Karpas-422 (cell line): Measurements from ENCODE around the gene SLF2. TPM values are rescaled to one million over a fixed set of nuclear protein-coding genes. Genes with fewer than 3 reads are reported as not detected.

Experiments
- DNase-seq: peaks from one replicate; pipeline ENCODE4 v3.0.0-alpha.2; 2015
- H2AFZ ChIP-seq: fragments of 200-600 bp; sonication (generic); 2 replicates; pipeline ENCODE4 v1.6.1; 2014; ENCODE audit warnings: antibody characterized with exemption, low read length, mixed read lengths
- H3K27ac ChIP-seq: fragments of 200-600 bp; sonication (generic); 2 replicates; pipeline ENCODE4 v1.5.1; 2014; ENCODE audit warnings: mild to moderate bottlenecking, low read length, moderate library complexity
- H3K27me3 ChIP-seq: fragments of 200-600 bp; sonication (generic); 2 replicates; pipeline ENCODE4 v1.6.1; 2014; ENCODE audit warnings: low read length, mixed read lengths
- H3K36me3 ChIP-seq: fragments of 200-600 bp; sonication (generic); 2 replicates; pipeline ENCODE4 v1.6.1; 2014; ENCODE audit warnings: low read length, mixed read lengths; ENCODE audit not compliant: insufficient read depth
- H3K4me1 ChIP-seq: fragments of 200-600 bp; sonication (generic); 2 replicates; pipeline ENCODE4 v1.6.1; 2014; ENCODE audit warnings: mild to moderate bottlenecking, low read length, mixed read lengths
- H3K4me2 ChIP-seq: fragments of 200-600 bp; sonication (generic); 2 replicates; pipeline ENCODE4 v1.6.1; 2014; ENCODE audit warnings: low read length, low read depth, mild to moderate bottlenecking; ENCODE audit not compliant: poor library complexity, severe bottlenecking
- H3K4me3 ChIP-seq: fragments of 200-600 bp; sonication (generic); 2 replicates; pipeline ENCODE4 v1.5.1; 2014; ENCODE audit warnings: mild to moderate bottlenecking, antibody characterized with exemption, low read length, mixed read lengths
- H3K79me2 ChIP-seq: fragments of 200-600 bp; sonication (generic); 2 replicates; pipeline ENCODE4 v1.6.1; 2014; ENCODE audit warnings: mild to moderate bottlenecking, low read length, mixed read lengths
- H3K9ac ChIP-seq: fragments of 200-600 bp; sonication (generic); 2 replicates; pipeline ENCODE4 v1.6.0; 2014; ENCODE audit warnings: low read length
- H3K9me2 ChIP-seq: fragments of 200-600 bp; sonication (generic), shearing (Covaris generic); replicated peaks from 2 replicates; pipeline ENCODE4 v1.6.0; 2014; ENCODE audit warnings: mild to moderate bottlenecking, low read length, moderate library complexity; ENCODE audit not compliant: insufficient read depth
- H3K9me3 ChIP-seq: fragments of 300-700, 200-600 bp; sonication (generic); 2 replicates; pipeline ENCODE4 v1.6.1; 2014; ENCODE audit warnings: low read length, mixed read lengths
- H4K20me1 ChIP-seq: fragments of 200-600 bp; sonication (generic); 2 replicates; pipeline ENCODE4 v1.6.1; 2014; ENCODE audit warnings: mild to moderate bottlenecking, antibody characterized with exemption, low read length, low read depth; ENCODE audit not compliant: insufficient read depth
- total RNA-seq: library from RNA; depleted of rRNA; stranded (reverse); fragments of >200 nt; shearing (Covaris generic); gene quantifications from 2 replicates; pipeline ENCODE4 v1.2.3, GENCODE V29; 2014; ENCODE audit warnings: low replicate concordance

SLF2 gene
- total RNA-seq, 1 experiment from 2014 or later = 52.4 TPM

- DNase-seq = no peak
- Histone ChIP-seq H3K4me2 (no peak overlapping the region), H3K79me2 (no peaks in the 10 kb centered on the region), H3K27me3 (no peaks in the 10 kb centered on the region), H3K4me3 (no peak overlapping the region), H3K9me2 (no peaks in the 10 kb centered on the region), H3K4me1 (no peaks in the 10 kb centered on the region), H3K9ac (no peak overlapping the region), H4K20me1 (no peaks in the 10 kb centered on the region), H3K27ac (no peak overlapping the region), H3K9me3 (no peaks in the 10 kb centered on the region), H2AFZ (no peak overlapping the region), H3K36me3 (no peaks in the 10 kb centered on the region)
Measured at GRCh38 chr10:100868382-100868781, 44.4 kb upstream of the SLF2 start.

- Histone ChIP-seq H3K27me3 (no peaks in the 10 kb centered on the region), H3K4me1 (no peaks in the 10 kb centered on the region)
Measured at GRCh38 chr10:100869399-100869798, 43.4 kb upstream of the SLF2 start.

GRCh38 chr10:100872034-100872791, 40.5 kb upstream of the SLF2 start:
- H3K9me3 ChIP-seq = no peaks in the 10 kb centered on the region

More at GRCh38 chr10:100869399-100869798, 43.4 kb upstream of the SLF2 start:
- Histone ChIP-seq H3K27ac (no peak overlapping the region), H3K4me3 (no peak overlapping the region), H3K9ac (no peak overlapping the region), H3K4me2 (no peak overlapping the region), H3K36me3 (no peaks in the 10 kb centered on the region), H3K9me2 (no peaks in the 10 kb centered on the region), H3K9me3 (no peaks in the 10 kb centered on the region), H4K20me1 (no peaks in the 10 kb centered on the region), H2AFZ (no peak overlapping the region), H3K79me2 (no peaks in the 10 kb centered on the region)
- no peak for DNase-seq

GRCh38 chr10:100873146-100873826, 39.5 kb upstream of the SLF2 start:
- H3K27ac ChIP-seq = no peak overlapping the region
- peaks cover 3% of the 10 kb centered on the region for H3K4me1 ChIP-seq
- no peak for DNase-seq
- H3K4me2 ChIP-seq = no peak overlapping the region
- H3K36me3 ChIP-seq = no peaks in the 10 kb centered on the region
- H4K20me1 ChIP-seq = no peaks in the 10 kb centered on the region
- H3K27me3 ChIP-seq = no peaks in the 10 kb centered on the region
- H3K79me2 ChIP-seq = no peaks in the 10 kb centered on the region
- no peaks in the 10 kb centered on the region for H3K9me2 ChIP-seq
- no peak overlapping the region for H3K4me3 ChIP-seq
- H3K9me3 ChIP-seq = no peaks in the 10 kb centered on the region
- H3K9ac ChIP-seq = no peak overlapping the region
- no peak overlapping the region for H2AFZ ChIP-seq

More at GRCh38 chr10:100872034-100872791, 40.5 kb upstream of the SLF2 start:
- Histone ChIP-seq H3K9me2 (no peaks in the 10 kb centered on the region), H3K9ac (no peak overlapping the region), H4K20me1 (no peaks in the 10 kb centered on the region), H3K4me1 (no peaks in the 10 kb centered on the region), H3K4me2 (no peak overlapping the region), H2AFZ (no peak overlapping the region), H3K36me3 (no peaks in the 10 kb centered on the region), H3K27me3 (no peaks in the 10 kb centered on the region), H3K27ac (no peak overlapping the region), H3K4me3 (no peak overlapping the region), H3K79me2 (no peaks in the 10 kb centered on the region)
- peak; percentile 83 for DNase-seq

- H3K9ac ChIP-seq = no peak overlapping the region
- no peak overlapping the region for H2AFZ ChIP-seq
- no peaks in the 10 kb centered on the region for H3K9me3 ChIP-seq
- H3K4me2 ChIP-seq = no peak overlapping the region
- peaks cover 4% of the 10 kb centered on the region for H3K4me1 ChIP-seq
- H3K27ac ChIP-seq = no peak overlapping the region
- no peaks in the 10 kb centered on the region for H3K9me2 ChIP-seq
- H3K36me3 ChIP-seq = no peaks in the 10 kb centered on the region
- H4K20me1 ChIP-seq = no peaks in the 10 kb centered on the region
- no peak for DNase-seq
- no peaks in the 10 kb centered on the region for H3K27me3 ChIP-seq
- no peak overlapping the region for H3K4me3 ChIP-seq
- no peaks in the 10 kb centered on the region for H3K79me2 ChIP-seq
Measured at GRCh38 chr10:100873827-100874326, 38.9 kb upstream of the SLF2 start.

GRCh38 chr10:100874702-100875483, 37.9 kb upstream of the SLF2 start:
- Histone ChIP-seq H3K4me1 (peaks cover 4% of the 10 kb centered on the region), H3K9me2 (no peaks in the 10 kb centered on the region), H3K27me3 (no peaks in the 10 kb centered on the region), H3K27ac (no peak overlapping the region), H2AFZ (no peak overlapping the region), H4K20me1 (no peaks in the 10 kb centered on the region), H3K4me2 (no peak overlapping the region), H3K4me3 (no peak overlapping the region), H3K9ac (no peak overlapping the region), H3K9me3 (no peaks in the 10 kb centered on the region), H3K79me2 (no peaks in the 10 kb centered on the region), H3K36me3 (no peaks in the 10 kb centered on the region)
- no peak for DNase-seq

GRCh38 chr10:100875484-100876166, 37.1 kb upstream of the SLF2 start:
- Histone ChIP-seq H3K9ac (no peak overlapping the region), H3K9me3 (no peaks in the 10 kb centered on the region), H2AFZ (no peak overlapping the region), H3K36me3 (no peaks in the 10 kb centered on the region), H3K27me3 (no peaks in the 10 kb centered on the region), H3K4me2 (no peak overlapping the region), H4K20me1 (no peaks in the 10 kb centered on the region), H3K4me1 (peaks cover 4% of the 10 kb centered on the region), H3K9me2 (no peaks in the 10 kb centered on the region), H3K79me2 (no peaks in the 10 kb centered on the region), H3K4me3 (no peak overlapping the region), H3K27ac (no peak overlapping the region)
- no peak for DNase-seq
